AG04450 (cell line): ENCODE data around the gene FAM111A. TPM values are rescaled to one million over a fixed set of nuclear protein-coding genes. Genes with fewer than 3 reads are reported as not detected.

Experiments
- CTCF ChIA-PET: fragments of 300-600, 350-600 bp; formaldehyde crosslinking; extraction: SDS; loops from one replicate; lab custom pipeline; 2022; ENCODE audit warnings: antibody characterized with exemption, inconsistent platforms; lab: Charles Lee
- POLR2A ChIA-PET: fragments of 350-600 bp; formaldehyde crosslinking; extraction: SDS; loops from one replicate; lab custom pipeline; 2021; ENCODE audit warnings: antibody characterized with exemption, inconsistent platforms; lab: Yijun Ruan, JAX
- DNase-seq: peaks from one replicate; pipeline ENCODE4 v3.0.0-alpha.2; 2011; ENCODE audit warnings: low read depth, low spot score
- H3K27ac ChIP-seq: one replicate; pipeline ENCODE4 v1.5.1; 2012; ENCODE audit warnings: low read depth, low read length, control low read depth
- H3K27me3 ChIP-seq: one replicate; pipeline ENCODE4 v1.6.0; 2012; ENCODE audit warnings: low read length; ENCODE audit not compliant: control insufficient read depth, insufficient read depth
- H3K4me3 ChIP-seq: 2 replicates; pipeline ENCODE4 v1.5.1; 2011; ENCODE audit warnings: mild to moderate bottlenecking, low read depth, low read length, control low read depth
- H3K9me3 ChIP-seq: 2 replicates; pipeline ENCODE4 v1.5.1; 2012; ENCODE audit warnings: low read length; ENCODE audit not compliant: control insufficient read depth, insufficient read depth
- polyA plus RNA-seq: library from polyadenylated mRNA; depleted of rRNA; stranded (reverse); fragments of >200 nt; gene quantifications from 2 replicates; pipeline ENCODE4 v1.2.3, GENCODE V29; 2011
- TF ChIP-seq, protein P1 (sequence below): IDR thresholded peaks from 2 replicates; pipeline ENCODE4 v1.5.1; 2011; ENCODE audit warnings: low read depth, low read length, control low read depth, inconsistent platforms

FAM111A gene
- polyA plus RNA-seq, 1 experiment: 23.1 TPM

DNA sequence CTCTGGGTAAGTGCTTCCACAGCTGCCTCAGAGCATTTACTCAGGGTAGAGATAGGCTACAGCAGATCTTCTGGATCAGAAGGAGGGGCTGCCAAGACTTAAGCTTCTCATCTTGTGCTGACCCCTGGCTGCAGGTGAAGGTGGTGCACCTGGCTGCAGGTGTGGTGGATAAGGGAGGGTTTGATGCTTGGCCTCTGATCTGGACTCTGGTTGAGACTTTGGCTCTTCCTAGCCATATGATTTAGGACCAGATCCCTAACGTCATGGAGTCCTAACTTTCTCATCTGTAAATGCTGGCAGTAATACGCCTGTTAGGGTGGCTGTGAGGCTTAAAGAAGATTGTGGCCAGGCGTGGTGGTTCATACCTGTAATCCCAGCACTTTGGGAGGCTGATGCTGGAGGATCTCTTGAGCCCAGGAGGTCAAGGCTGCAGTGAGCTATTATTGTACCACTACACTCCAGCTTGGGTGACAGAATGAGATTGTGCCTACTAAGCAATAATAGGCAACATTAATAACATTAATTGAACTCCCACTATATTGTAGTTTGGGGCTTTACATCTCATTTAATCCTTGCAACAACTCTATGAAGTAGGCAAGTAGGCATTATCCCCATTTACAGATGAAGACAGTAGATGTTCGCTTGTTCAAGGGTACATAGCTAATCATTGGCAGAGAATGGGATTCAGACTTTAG lies 39.9 kb downstream of the FAM111A start:
- H3K4me3 ChIP-seq: no peak overlapping the region
- DNase-seq: no peak
- TF ChIP-seq, protein P1, sequence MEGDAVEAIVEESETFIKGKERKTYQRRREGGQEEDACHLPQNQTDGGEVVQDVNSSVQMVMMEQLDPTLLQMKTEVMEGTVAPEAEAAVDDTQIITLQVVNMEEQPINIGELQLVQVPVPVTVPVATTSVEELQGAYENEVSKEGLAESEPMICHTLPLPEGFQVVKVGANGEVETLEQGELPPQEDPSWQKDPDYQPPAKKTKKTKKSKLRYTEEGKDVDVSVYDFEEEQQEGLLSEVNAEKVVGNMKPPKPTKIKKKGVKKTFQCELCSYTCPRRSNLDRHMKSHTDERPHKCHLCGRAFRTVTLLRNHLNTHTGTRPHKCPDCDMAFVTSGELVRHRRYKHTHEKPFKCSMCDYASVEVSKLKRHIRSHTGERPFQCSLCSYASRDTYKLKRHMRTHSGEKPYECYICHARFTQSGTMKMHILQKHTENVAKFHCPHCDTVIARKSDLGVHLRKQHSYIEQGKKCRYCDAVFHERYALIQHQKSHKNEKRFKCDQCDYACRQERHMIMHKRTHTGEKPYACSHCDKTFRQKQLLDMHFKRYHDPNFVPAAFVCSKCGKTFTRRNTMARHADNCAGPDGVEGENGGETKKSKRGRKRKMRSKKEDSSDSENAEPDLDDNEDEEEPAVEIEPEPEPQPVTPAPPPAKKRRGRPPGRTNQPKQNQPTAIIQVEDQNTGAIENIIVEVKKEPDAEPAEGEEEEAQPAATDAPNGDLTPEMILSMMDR: peak; percentile 11; the same call in 1 of the 2 replicates
- no peak overlapping the region for H3K27ac ChIP-seq
- CTCF ChIA-PET: interaction anchor here (1.0 to 9.9 kb wide), 2 partner anchors 9 to 24 kb away, joined by 3 to 151 read pairs; partner anchors contain the start of gene DTX4
- H3K9me3 ChIP-seq: peaks cover 5% of the 10 kb centered on the region
- POLR2A ChIA-PET: no interaction called here
- H3K27me3 ChIP-seq: no peaks in the 10 kb centered on the region

- POLR2A ChIA-PET: no interaction called here
These were observed 41.1 kb downstream of the FAM111A start for GRCh38 chr11:59183771-59184170.

DNA sequence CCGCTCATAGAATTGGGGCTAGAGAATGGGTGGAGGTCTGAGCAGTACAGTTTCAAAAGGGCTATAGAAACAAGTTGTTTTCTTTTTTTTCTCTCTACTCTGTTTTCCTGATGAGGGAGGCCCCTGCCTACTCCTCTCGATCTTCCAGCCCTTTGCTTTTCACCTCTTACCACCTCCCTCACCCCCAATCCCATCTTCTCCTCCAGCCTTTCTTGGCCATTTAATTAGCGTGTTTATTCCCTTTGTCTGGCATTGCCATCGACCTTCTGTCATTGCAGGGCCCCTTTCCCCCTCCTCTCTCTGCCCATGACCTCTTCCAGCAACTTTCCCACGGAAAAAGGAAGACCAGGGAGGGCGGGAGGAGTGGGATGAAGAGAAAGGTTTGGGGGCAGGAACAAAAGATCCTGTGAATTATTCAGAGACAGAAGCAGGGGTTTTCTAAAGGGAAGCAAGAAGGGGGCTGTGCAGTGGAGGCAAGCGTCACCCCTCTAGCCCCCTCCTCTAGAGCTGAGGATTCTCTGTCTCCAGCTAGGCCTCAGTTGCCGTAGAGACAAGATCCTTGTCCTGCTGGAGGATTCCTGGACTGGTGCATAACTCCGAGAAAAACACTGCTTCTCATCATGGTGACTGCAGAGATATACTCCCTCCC lies 42.2 kb downstream of the FAM111A start:
- CTCF ChIA-PET: interaction anchor here (1.0 to 9.9 kb wide), 7 partner anchors 9 to 36 kb away, joined by 3 to 151 read pairs (median 19); partner anchors contain the start of gene DTX4
- Histone ChIP-seq H3K27ac (no peak overlapping the region), H3K27me3 (no peaks in the 10 kb centered on the region), H3K4me3 (no peak overlapping the region), H3K9me3 (no peaks in the 10 kb centered on the region)
- TF ChIP-seq, protein P1: no peak
- POLR2A ChIA-PET: interaction anchor here (1.0 kb wide), 1 partner anchor 11 kb away, joined by 3 read pairs; no protein-coding TSS in a partner anchor
- DNase-seq: no peak

More at GRCh38 chr11:59183771-59184170, 41.1 kb downstream of the FAM111A start:
- Histone ChIP-seq H3K27me3 (no peaks in the 10 kb centered on the region), H3K27ac (no peak overlapping the region), H3K4me3 (no peak overlapping the region), H3K9me3 (peaks cover 5% of the 10 kb centered on the region)
- TF ChIP-seq, protein P1: no peak
- CTCF ChIA-PET: interaction anchor here (0.8 to 9.9 kb wide), 3 partner anchors 10 to 25 kb away, joined by 3 to 151 read pairs (median 41); partner anchors contain the start of gene DTX4
- no peak for DNase-seq

DNA sequence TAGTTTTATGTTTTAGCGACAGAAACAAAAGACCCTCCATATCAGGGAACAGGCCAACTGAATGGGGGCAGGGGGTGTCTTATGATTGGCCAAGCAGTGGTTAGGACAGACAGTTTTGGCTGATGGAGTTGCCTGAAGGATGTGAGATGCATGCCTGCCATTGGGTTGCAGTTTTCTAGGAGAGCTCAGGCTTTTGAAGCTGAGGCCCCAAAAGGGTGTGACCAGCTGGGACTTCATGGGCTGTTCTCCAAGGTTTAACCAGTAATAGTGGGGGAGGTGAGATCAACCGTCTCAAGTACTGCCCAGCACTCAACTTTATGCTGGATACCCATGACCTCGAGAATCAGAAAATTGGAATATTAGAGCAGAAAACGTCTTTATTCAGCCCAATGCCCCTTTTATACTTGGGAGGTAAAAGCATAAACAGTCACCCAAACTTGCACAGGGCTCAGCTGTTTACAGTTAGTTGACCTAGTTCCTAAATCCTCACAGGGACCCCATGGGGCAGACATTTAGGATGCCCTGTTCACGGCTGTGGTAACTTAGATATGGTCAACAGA lies 42.8 kb downstream of the FAM111A start:
- ChIA-PET POLR2A (interaction anchor here (1.0 kb wide), 1 partner anchor 12 kb away, joined by 3 read pairs; no protein-coding TSS in a partner anchor), CTCF (interaction anchor here (0.5 to 9.9 kb wide), 13 partner anchors 9 to 364 kb away, joined by 3 to 151 read pairs (median 8); partner anchors contain the start of gene DTX4)
- Histone ChIP-seq H3K27ac (no peak overlapping the region), H3K4me3 (no peak overlapping the region), H3K27me3 (no peaks in the 10 kb centered on the region), H3K9me3 (no peaks in the 10 kb centered on the region)
- no peak for DNase-seq
- TF ChIP-seq, protein P1: no peak
